A549 (cell line): ENCODE results near the gene DCAF11. TPM values are rescaled to one million over a fixed set of nuclear protein-coding genes. Genes with fewer than 3 reads are reported as not detected.
A peak's percentile ranks its signal among the peaks of the same experiment; 100 is the strongest.

ENCODE experiments used
- ATAC-seq, 2 experiments: fragments of 200-7000 bp in 1 of 2; fragments of >200 bp in 1 of 2; cut with Nextera tagmentation in 1 of 2; cut with Tn5 transposase in 1 of 2; 3 replicates each; pipeline versions ENCODE4 v1.8.0 to v1.9.1; 2018 to 2020; ENCODE audit warnings: mild to moderate bottlenecking in 1 of 2, moderate library complexity in 1 of 2
- CTCF ChIA-PET: fragments of 300-600 bp; sonication (Branson Sonifier 250); formaldehyde crosslinking; extraction: SDS; loops from one replicate; lab custom pipeline; 2021; ENCODE audit warnings: antibody characterized with exemption, inconsistent platforms; lab: Yijun Ruan, JAX
- POLR2A ChIA-PET: fragments of 350-600 bp; formaldehyde crosslinking; extraction: SDS; loops from one replicate; lab custom pipeline; 2021; ENCODE audit warnings: antibody characterized with exemption, inconsistent platforms; lab: Yijun Ruan, JAX
- DNase-seq, 2 experiments: peaks; one replicate each; pipeline versions ENCODE4 v3.0.0 to v3.0.0-alpha.2; 2011 to 2016; ENCODE audit warnings: low read depth in 1 of 2, low spot score in 1 of 2
- FAIRE-seq: peaks from 2 replicates; lab custom pipeline; 2011; peaks lifted over from hg19 to GRCh38; lab: Jason Lieb, UNC
- H3K27ac ChIP-seq, 2 experiments: fragments of >200 bp; sonication (Bioruptor Twin); formaldehyde crosslinking; 3 replicates each; pipeline ENCODE4 v1.5.1; 2016 to 2017
- H3K4me1 ChIP-seq: fragments of >200 bp; sonication (Bioruptor Twin); formaldehyde crosslinking; 3 replicates; pipeline ENCODE4 v1.6.1; 2016
- H3K4me2 ChIP-seq: fragments of >200 bp; sonication (Bioruptor Twin); formaldehyde crosslinking; 3 replicates; pipeline ENCODE4 v1.6.1; 2016
- H3K4me3 ChIP-seq: fragments of >200 bp; sonication (Bioruptor Twin); formaldehyde crosslinking; 3 replicates; pipeline ENCODE4 v1.5.1; 2016
- H3K9me3 ChIP-seq: fragments of >200 bp; sonication (Bioruptor Twin); formaldehyde crosslinking; 3 replicates; pipeline ENCODE4 v1.6.1; 2016
- BCL3 ChIP-seq: fragments of >200 bp; sonication (Bioruptor Twin); formaldehyde crosslinking; IDR thresholded peaks from 3 replicates; pipeline ENCODE4 v1.6.1; 2016
- CBX8 ChIP-seq: fragments of 200-600 bp; sonication (generic); IDR thresholded peaks from 2 replicates; pipeline ENCODE4 v1.6.1; 2016
- CEBPB ChIP-seq, 2 experiments: fragments of >200 bp in 1 of 2; sonication (Bioruptor Twin) in 1 of 2; formaldehyde crosslinking in 1 of 2; IDR thresholded peaks; 2 replicates each; pipeline ENCODE4 v1.6.1; 2012 to 2016
- CTCF ChIP-seq: fragments of >200 bp; sonication (Bioruptor Twin); formaldehyde crosslinking; IDR thresholded peaks from 3 replicates; pipeline ENCODE4 v1.5.1; 2016
- E2F6 ChIP-seq: IDR thresholded peaks from 2 replicates; pipeline ENCODE4 v1.6.1; 2012; ENCODE audit warnings: low read depth, borderline replicate concordance
- EHF ChIP-seq: fragments of 250-450 bp; sonication (Bioruptor Pico); IDR thresholded peaks from 2 replicates; pipeline ENCODE4 v1.5.0; 2020; ENCODE audit warnings: mild to moderate bottlenecking
- EHMT2 ChIP-seq: fragments of 200-600 bp; sonication (generic); IDR thresholded peaks from 2 replicates; pipeline ENCODE4 v1.6.1; 2016; ENCODE audit warnings: antibody characterized with exemption, low read depth, mild to moderate bottlenecking, moderate library complexity
- FOSB ChIP-seq: fragments of 250-450 bp; sonication (Bioruptor Pico); IDR thresholded peaks from 2 replicates; pipeline ENCODE4 v1.5.0; 2020; ENCODE audit warnings: mild to moderate bottlenecking, moderate library complexity
- FOSL2 ChIP-seq, 2 experiments: fragments of 450-650 bp in 1 of 2; fragments of >200 bp in 1 of 2; sonication (Bioruptor Twin) in 1 of 2; formaldehyde crosslinking; IDR thresholded peaks; 2 replicates each; pipeline versions ENCODE4 v1.5.0 to v1.6.1; 2016 to 2020; ENCODE audit warnings: mild to moderate bottlenecking in 1 of 2, moderate library complexity in 1 of 2
- FOXS1 ChIP-seq: fragments of 250-450 bp; sonication (Bioruptor Pico); IDR thresholded peaks from 2 replicates; pipeline ENCODE4 v1.5.0; 2020; ENCODE audit warnings: mild to moderate bottlenecking, moderate library complexity
- GATA3 ChIP-seq: IDR thresholded peaks from 2 replicates; pipeline ENCODE4 v1.6.1; 2012; ENCODE audit warnings: borderline replicate concordance
- HES2 ChIP-seq: fragments of >200 bp; sonication (Bioruptor Twin); formaldehyde crosslinking; IDR thresholded peaks from 2 replicates; pipeline ENCODE4 v1.6.1; 2016
- HEYL ChIP-seq: fragments of 250-450 bp; sonication (Bioruptor Pico); IDR thresholded peaks from 2 replicates; pipeline ENCODE4 v1.8.0; 2021; ENCODE audit warnings: mild to moderate bottlenecking, moderate library complexity
- HMGXB4 ChIP-seq: fragments of 250-450 bp; sonication (Bioruptor Pico); IDR thresholded peaks from 2 replicates; pipeline ENCODE4 v1.5.0; 2021; ENCODE audit warnings: mild to moderate bottlenecking, moderate library complexity, borderline replicate concordance
- JUN ChIP-seq, 2 experiments: fragments of >200 bp; sonication (Bioruptor Twin); formaldehyde crosslinking; IDR thresholded peaks; 2 replicates in 1 of 2; 3 replicates in 1 of 2; pipeline ENCODE4 v1.6.1; 2016 to 2017
- MAFK ChIP-seq: fragments of 450-650 bp; IDR thresholded peaks from 2 replicates; pipeline ENCODE4 v1.6.1; 2014; ENCODE audit not compliant: partially characterized antibody
- NR3C1 ChIP-seq: fragments of >200 bp; sonication (Bioruptor Twin); formaldehyde crosslinking; IDR thresholded peaks from 3 replicates; pipeline ENCODE4 v1.6.1; 2017
- PHF8 ChIP-seq: fragments of 200-600 bp; sonication (generic); IDR thresholded peaks from 2 replicates; pipeline ENCODE4 v1.6.1; 2016; ENCODE audit warnings: low read depth, mild to moderate bottlenecking, antibody characterized with exemption, moderate library complexity, borderline replicate concordance
- POLR2A ChIP-seq: IDR thresholded peaks from 2 replicates; pipeline ENCODE4 v1.6.1; 2012; ENCODE audit warnings: mild to moderate bottlenecking, low read length
- RAD21 ChIP-seq, 2 experiments: fragments of >200 bp in 1 of 2; sonication (Bioruptor Twin) in 1 of 2; formaldehyde crosslinking in 1 of 2; IDR thresholded peaks in 1 of 2; conservative IDR thresholded peaks in 1 of 2; 2 replicates in 1 of 2; 3 replicates in 1 of 2; pipeline ENCODE4 v1.6.1; 2012 to 2018; ENCODE audit warnings: inconsistent platforms in 1 of 2
- REST ChIP-seq: fragments of 200-600 bp; sonication (generic); IDR thresholded peaks from 2 replicates; pipeline ENCODE4 v1.6.1; 2016; ENCODE audit warnings: antibody characterized with exemption, mild to moderate bottlenecking, moderate library complexity
- RFX5 ChIP-seq: fragments of 450-650 bp; IDR thresholded peaks from 2 replicates; pipeline ENCODE4 v1.7.1; 2014; ENCODE audit warnings: antibody characterized with exemption, mild to moderate bottlenecking, moderate library complexity
- SMC3 ChIP-seq: fragments of >200 bp; sonication (Bioruptor Twin); formaldehyde crosslinking; IDR thresholded peaks from 3 replicates; pipeline ENCODE4 v1.6.1; 2018; ENCODE audit warnings: inconsistent platforms
- ZC3H11A ChIP-seq: fragments of 450-650 bp; IDR thresholded peaks from 2 replicates; pipeline ENCODE4 v1.6.1; 2014; ENCODE audit warnings: antibody characterized with exemption, mild to moderate bottlenecking
- ZFP36 ChIP-seq: fragments of 450-650 bp; IDR thresholded peaks from 2 replicates; pipeline ENCODE4 v1.6.1; 2014; ENCODE audit warnings: borderline replicate concordance; ENCODE audit not compliant: partially characterized antibody
- ZNF302 ChIP-seq: fragments of 250-450 bp; sonication (Bioruptor Pico); IDR thresholded peaks from 2 replicates; pipeline ENCODE4 v1.9.0; 2021; ENCODE audit warnings: inconsistent platforms, mild to moderate bottlenecking, moderate library complexity
- WGBS: methylation state at CpG from one replicate; pipeline ENCODE4 v1.1.6; 2017; ENCODE audit errors: missing lambda C conversion rate; 5-methylcytosine and 5-hydroxymethylcytosine counted together
- polyA plus RNA-seq, 4 experiments: library from polyadenylated mRNA; depleted of rRNA in 3 of 4; stranded (reverse); fragments of >200 nt; fragmentation: RNase III in 1 of 4; extraction: RNeasy Plus Mini Kit Qiagen cat#74134 plus additional on column Dnase treatment in 1 of 4; gene quantifications; 2 replicates in 3 of 4; 3 replicates in 1 of 4; pipeline ENCODE4 v1.2.3, GENCODE V29; 2011 to 2017

The DCAF11 gene
- polyA plus RNA-seq, 2 of the 4 experiments (the other 2 are of a cell fraction): 27.9 to 30.7 TPM

- TF ChIP-seq REST: no peak
- TF ChIP-seq FOSB (CRISPR knock-in tag): no peak
- TF ChIP-seq GATA3: no peak
- no peak for TF ChIP-seq FOXS1 (CRISPR knock-in tag)
These were observed 24.8 kb downstream of the DCAF11 start (continued) for GRCh38 chr14:24139272-24139934.

- ChIA-PET POLR2A (interaction anchor here (0.7 to 2.9 kb wide), 10 partner anchors 9 to 101 kb away, joined by 3 to 31 read pairs (median 4); partner anchors contain the start of genes DCAF11, IRF9, NRL and PCK2), CTCF (interaction anchor here (0.9 to 12.6 kb wide), 8 partner anchors 10 to 166 kb away, joined by 3 to 168 read pairs (median 4); partner anchors contain the start of genes CIDEB, DCAF11, FITM1 and IPO4)
- Histone ChIP-seq H3K4me3 (peak within 1 kb of the TSS; percentile 59), H3K4me1 (peaks cover 39% of the 10 kb centered on the region), H3K4me2 (peak within 1 kb of the TSS; percentile 83), H3K27ac (peak within 1 kb of the TSS; percentile 86 to 95), H3K9me3 (no peaks in the 10 kb centered on the region)
- 0% methylated on average over 59 of the region's 65 CpGs for WGBS
- peak; percentile 81 to 93 for ATAC-seq
- no peak for FAIRE-seq
- peak; percentile 99 for DNase-seq
- TF ChIP-seq EHMT2 (no peak), EHF (CRISPR knock-in tag) (no peak), CTCF (no peak), BCL3 (peak; percentile 64; the same call in 1 of the 3 replicates), PHF8 (0 out of 2 replicates have a peak, but pooled peaks have one; percentile 61), HES2 (no peak), GATA3 (no peak), RAD21 (conservative IDR thresholded peaks at IDR 0.05 in 1 of 2, IDR thresholded peaks at IDR 0.05 in 1 of 2) (no peak; a peak in 1 of 5 replicates), HMGXB4 (no peak), SMC3 (no peak), FOSL2 (IDR thresholded peaks at IDR 0.05) (no peak), FOSL2 (CRISPR knock-in tag; IDR thresholded peaks at IDR 0.05) (no peak), POLR2A (peak; percentile 81; the same call in 1 of the 2 replicates), CEBPB (IDR thresholded peaks at IDR 0.05) (peak in 1 of 2 experiments; percentile 51; a peak in 1 of 4 replicates), ZC3H11A (no peak), CBX8 (no peak), NR3C1 (no peak), JUN (IDR thresholded peaks at IDR 0.05) (peak; percentile 88), E2F6 (no peak), HEYL (CRISPR knock-in tag) (no peak), ZFP36 (no peak), MAFK (peak; percentile 69), ZNF302 (CRISPR knock-in tag) (no peak), RFX5 (peak; percentile 85)
These were observed 26.7 kb downstream of the DCAF11 start, which contains the start of gene EMC9 for GRCh38 chr14:24141097-24141880. TSS of gene EMC9 (minus strand) at chr14:24141591. CDS start at chr14:24141304, 287 bp downstream.
